Liver (tissue), 9 donors: Measurements from ENCODE around the gene GPR152. TPM values are rescaled to one million over a fixed set of nuclear protein-coding genes. Genes with fewer than 3 reads are reported as not detected.

Source experiments
- DNase-seq: peaks from one replicate; pipeline ENCODE4 v3.0.0-alpha.2; 2017; ENCODE audit warnings: low spot score
- H3K27ac ChIP-seq, 2 donors: one replicate each; pipeline ENCODE4 v1.7.0; 2013; ENCODE audit warnings: inconsistent platforms in 2 of 2, low read length in 2 of 2, control low read depth in 1 of 2, low read depth in 1 of 2, mild to moderate bottlenecking in 1 of 2
- H3K27me3 ChIP-seq, 4 donors: one replicate each; pipeline versions ENCODE4 v1.6.1 to v1.7.0; 2013; ENCODE audit warnings: low read length in 3 of 4, inconsistent platforms in 1 of 4, mild to moderate bottlenecking in 1 of 4, moderate library complexity in 1 of 4; ENCODE audit not compliant: control insufficient read depth in 4 of 4, insufficient read depth in 4 of 4
- H3K36me3 ChIP-seq, 4 donors: one replicate each; pipeline versions ENCODE4 v1.6.1 to v1.7.0; 2013; ENCODE audit warnings: low read length in 3 of 4, mild to moderate bottlenecking in 3 of 4, low read depth in 1 of 4, moderate library complexity in 1 of 4; ENCODE audit not compliant: control insufficient read depth in 4 of 4, insufficient read depth in 3 of 4
- H3K4me1 ChIP-seq, 4 donors: one replicate each; pipeline versions ENCODE4 v1.6.1 to v1.7.0; 2013; ENCODE audit warnings: low read length in 3 of 4, mild to moderate bottlenecking in 3 of 4, moderate library complexity in 1 of 4; ENCODE audit not compliant: control insufficient read depth in 4 of 4, insufficient read depth in 4 of 4
- H3K4me3 ChIP-seq, 3 donors: one replicate each; pipeline versions ENCODE4 v1.6.1 to v1.7.0; 2013; ENCODE audit warnings: low read length in 3 of 3, control low read depth in 1 of 3, low read depth in 1 of 3, mild to moderate bottlenecking in 1 of 3
- H3K9ac ChIP-seq, 2 donors: one replicate each; pipeline ENCODE4 v1.7.0; 2013; ENCODE audit warnings: low read length in 2 of 2, mild to moderate bottlenecking in 2 of 2, moderate library complexity in 2 of 2, control low read depth in 1 of 2, low read depth in 1 of 2
- H3K9me3 ChIP-seq, 4 donors: one replicate each; pipeline versions ENCODE4 v1.6.1 to v1.7.0; 2013; ENCODE audit warnings: low read length in 3 of 4; ENCODE audit not compliant: control insufficient read depth in 4 of 4
- CTCF ChIP-seq: fragments of 150-350 bp; IDR thresholded peaks from 2 replicates; pipeline ENCODE4 v1.5.1; 2017; ENCODE audit warnings: improper control_type of control experiment, low read depth, low read length; ENCODE audit not compliant: missing input control
- EGR1 ChIP-seq, 2 donors: IDR thresholded peaks; 2 replicates each; pipeline ENCODE4 v1.6.1; 2016 to 2018; ENCODE audit warnings: antibody characterized with exemption in 2 of 2, low read depth in 2 of 2
- FOXA1 ChIP-seq: IDR thresholded peaks from 2 replicates; pipeline ENCODE4 v1.6.1; 2016; ENCODE audit warnings: antibody characterized with exemption
- FOXA2 ChIP-seq: IDR thresholded peaks from 2 replicates; pipeline ENCODE4 v1.6.1; 2016; ENCODE audit warnings: antibody characterized with exemption
- GABPA ChIP-seq, 2 donors: IDR thresholded peaks in 1 of 2; conservative IDR thresholded peaks in 1 of 2; 2 replicates each; pipeline ENCODE4 v1.6.1; 2016; ENCODE audit warnings: antibody characterized with exemption in 2 of 2, mild to moderate bottlenecking in 1 of 2, moderate library complexity in 1 of 2
- HNF4A ChIP-seq, 2 donors: conservative IDR thresholded peaks; 2 replicates each; pipeline ENCODE4 v1.6.1; 2016; ENCODE audit warnings: antibody characterized with exemption in 2 of 2, mild to moderate bottlenecking in 2 of 2
- HNF4G ChIP-seq: IDR thresholded peaks from 2 replicates; pipeline ENCODE4 v1.6.1; 2016; ENCODE audit warnings: antibody characterized with exemption
- JUND ChIP-seq, 2 donors: IDR thresholded peaks; 2 replicates each; pipeline ENCODE4 v1.6.1; 2016; ENCODE audit warnings: antibody characterized with exemption in 2 of 2
- MAX ChIP-seq: IDR thresholded peaks from 2 replicates; pipeline ENCODE4 v1.6.1; 2016; ENCODE audit warnings: antibody characterized with exemption
- NR2F2 ChIP-seq: IDR thresholded peaks from 2 replicates; pipeline ENCODE4 v1.6.1; 2016; ENCODE audit warnings: antibody characterized with exemption
- RAD21 ChIP-seq, 2 donors: IDR thresholded peaks; 2 replicates each; pipeline ENCODE4 v1.6.1; 2016; ENCODE audit warnings: antibody characterized with exemption in 2 of 2, mild to moderate bottlenecking in 2 of 2
- REST ChIP-seq: IDR thresholded peaks from 2 replicates; pipeline ENCODE4 v1.6.1; 2016; ENCODE audit warnings: antibody characterized with exemption, mild to moderate bottlenecking
- RXRA ChIP-seq, 2 donors: IDR thresholded peaks; 2 replicates each; pipeline ENCODE4 v1.6.1; 2017 to 2018; ENCODE audit warnings: antibody characterized with exemption in 2 of 2, mild to moderate bottlenecking in 1 of 2
- SP1 ChIP-seq: IDR thresholded peaks from 2 replicates; pipeline ENCODE4 v1.6.1; 2018; ENCODE audit warnings: antibody characterized with exemption, mild to moderate bottlenecking
- TAF1 ChIP-seq: conservative IDR thresholded peaks from 2 replicates; pipeline ENCODE4 v1.6.1; 2016; ENCODE audit warnings: antibody characterized with exemption, mild to moderate bottlenecking
- YY1 ChIP-seq: IDR thresholded peaks from 2 replicates; pipeline ENCODE4 v1.6.1; 2016; ENCODE audit warnings: antibody characterized with exemption, mild to moderate bottlenecking
- ZBTB33 ChIP-seq: IDR thresholded peaks from 2 replicates; pipeline ENCODE4 v1.6.1; 2016; ENCODE audit warnings: antibody characterized with exemption
- WGBS: extraction: QIAGEN DNeasy Blood & Tissue Kit; methylation state at CpG from one replicate; pipeline ENCODE4 v1.1.7; 2013; 5-methylcytosine and 5-hydroxymethylcytosine counted together
- polyA plus RNA-seq, 2 donors: library from polyadenylated mRNA; stranded (reverse) in 1 of 2; unstranded in 1 of 2; fragments of 200-250 nt in 1 of 2; fragments of >200 nt in 1 of 2; fragmentation: Nextera tagmentation in 1 of 2; extraction: Ambion mirVana in 1 of 2; gene quantifications; one replicate each; pipeline versions ENCODE4 v1.2.1 to v1.2.3, GENCODE V29; 2013 to 2015
- total RNA-seq, 2 donors: library from RNA; depleted of rRNA; stranded (reverse); fragments of >200 nt; gene quantifications; one replicate each; pipeline ENCODE4 v1.2.3, GENCODE V29; 2014
- TF ChIP-seq, protein P1 (sequence below): IDR thresholded peaks from 2 replicates; pipeline ENCODE4 v1.6.1; 2016; ENCODE audit warnings: antibody characterized with exemption
- donor health status: healthy.
- donor health status: healthy.
- donor health status: healthy.
- donor health status: healthy.
- donor health status: healthy.

GPR152 gene
- total and polyA plus RNA-seq, 4 donors: not detected

GRCh38 chr11:67458266-67458665, 5.7 kb upstream of the GPR152 start:
- Histone ChIP-seq H3K9ac (no peak overlapping the region), H3K27me3 (no peaks in the 10 kb centered on the region), H3K27ac (no peak overlapping the region), H3K36me3 (no peaks in the 10 kb centered on the region), H3K4me1 (no peaks in the 10 kb centered on the region), H3K4me3 (no peak overlapping the region), H3K9me3 (no peaks in the 10 kb centered on the region)
- TF ChIP-seq RXRA (IDR thresholded peaks at IDR 0.05) (no peak), MAX (no peak), GABPA (IDR thresholded peaks at IDR 0.05 in 1 of 2, conservative IDR thresholded peaks at IDR 0.05 in 1 of 2) (no peak)
- DNase-seq: no peak
- 92% methylated on average over 19 of the region's 19 CpGs for WGBS

DNA sequence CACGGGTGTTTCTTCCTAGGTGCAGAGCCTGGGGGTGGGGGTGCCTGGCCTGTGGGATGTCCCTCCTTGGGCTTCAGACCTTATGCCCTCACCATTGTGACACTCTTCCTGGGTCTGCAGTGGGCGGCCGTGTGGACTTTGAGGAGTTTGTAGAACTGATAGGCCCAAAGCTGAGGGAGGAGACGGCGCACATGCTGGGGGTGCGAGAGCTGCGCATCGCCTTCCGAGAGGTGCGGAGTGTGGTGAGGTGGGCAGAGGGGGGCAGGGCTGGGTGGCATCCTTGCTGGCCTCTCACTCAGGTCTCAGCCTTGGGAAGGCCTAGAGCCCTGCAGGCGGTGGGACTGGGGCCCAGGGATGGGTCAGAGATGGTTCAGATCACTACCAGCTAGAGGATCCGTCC, 4.9 kb upstream of the GPR152 start:
- Histone ChIP-seq H3K9ac (no peak overlapping the region), H3K36me3 (no peaks in the 10 kb centered on the region), H3K9me3 (no peaks in the 10 kb centered on the region), H3K4me1 (no peaks in the 10 kb centered on the region), H3K27ac (no peak overlapping the region), H3K4me3 (no peak overlapping the region), H3K27me3 (no peaks in the 10 kb centered on the region)
- WGBS: 93% methylated on average over 12 of the region's 12 CpGs
- TF ChIP-seq JUND (IDR thresholded peaks at IDR 0.05) (no peak), RAD21 (IDR thresholded peaks at IDR 0.05) (no peak), FOXA1 (no peak), YY1 (no peak), MAX (no peak), GABPA (IDR thresholded peaks at IDR 0.05 in 1 of 2, conservative IDR thresholded peaks at IDR 0.05 in 1 of 2) (no peak), EGR1 (IDR thresholded peaks at IDR 0.05; ENCODE audit: low read depth in 2 of 2) (no peak), NR2F2 (no peak), REST (no peak), RXRA (IDR thresholded peaks at IDR 0.05) (no peak), TAF1 (no peak), CTCF (no peak), HNF4G (no peak), FOXA2 (no peak), SP1 (no peak), HNF4A (conservative IDR thresholded peaks at IDR 0.05) (no peak), ZBTB33 (no peak)
- TF ChIP-seq, protein P1, sequence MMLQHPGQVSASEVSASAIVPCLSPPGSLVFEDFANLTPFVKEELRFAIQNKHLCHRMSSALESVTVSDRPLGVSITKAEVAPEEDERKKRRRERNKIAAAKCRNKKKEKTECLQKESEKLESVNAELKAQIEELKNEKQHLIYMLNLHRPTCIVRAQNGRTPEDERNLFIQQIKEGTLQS: no peak
- DNase-seq: no peak
